ENCODE results near the gene CD8B. TPM values are rescaled to one million over a fixed set of nuclear protein-coding genes. Genes with fewer than 3 reads are reported as not detected.

Gene CD8B
- total and polyA plus RNA-seq, 2 donors (not counting 3 experiments of a cell fraction or from before 2014, with no cell fraction given), result not detected

GRCh38 chr2:86800856-86801567 lies 60.7 kb downstream of the CD8B start:
- no peak for FAIRE-seq
- Histone ChIP-seq H3K9me3 (replicated peaks; ENCODE audit: control insufficient read depth, insufficient read depth, low read length) (peaks cover 3% of the 10 kb centered on the region), H3K4me1 (ENCODE audit: control insufficient read depth, extremely low read depth, insufficient read depth, low read length) (no peaks in the 10 kb centered on the region), H4K20me1 (replicated peaks; ENCODE audit: control insufficient read depth, extremely low read depth, insufficient read depth, low read length) (no peaks in the 10 kb centered on the region), H3K79me2 (ENCODE audit: control insufficient read depth, insufficient read depth, low read length) (no peaks in the 10 kb centered on the region), H3K9me1 (replicated peaks; ENCODE audit: control insufficient read depth, extremely low read depth, insufficient read depth, low read length) (no peaks in the 10 kb centered on the region), H3K27ac (ENCODE audit: insufficient read depth, low read depth, low read length) (no peak overlapping the region), H3K9ac (replicated peaks; ENCODE audit: extremely low read depth, insufficient read depth, low read length) (no peak overlapping the region), H3K4me2 (ENCODE audit: insufficient read depth, low read length) (no peak overlapping the region), H3K27me3 (ENCODE audit: control insufficient read depth in 2 of 2, insufficient read depth in 2 of 2, low read length in 2 of 2) (peaks cover 2 to 4% of the 10 kb centered on the region in 2 experiments), H3K4me3 (replicated peaks in 1 of 3; ENCODE audit: insufficient read depth in 1 of 3, low read depth in 1 of 3, low read length in 3 of 3) (no peak overlapping the region), H3K36me3 (ENCODE audit: control insufficient read depth in 2 of 2, extremely low read depth in 1 of 2, insufficient read depth in 2 of 2, low read length in 2 of 2) (no peaks in the 10 kb centered on the region), H2AFZ (ENCODE audit: low read depth, low read length) (no peak overlapping the region)
- BruUV-seq (replicated peaks), result no TSS peak
- DNase-seq (ENCODE audit: low read depth, low spot score), result no peak
- ChIA-PET CTCF (no interaction called here), POLR2A (no interaction called here)
- intact Hi-C loops (cut with micrococcal nuclease) (no loop called here), dilution Hi-C loops (cut with MboI; ENCODE audit: extremely low pct_ligation_motif_present, low sequenced_read_pairs) (no loop called here)
- no peak for TF ChIP-seq POLR2AphosphoS5 (IDR thresholded peaks at IDR 0.05; ENCODE audit: insufficient read depth, low read depth, low read length)

GRCh38 chr2:86794861-86795260 lies 66.8 kb downstream of the CD8B start:
- no peaks in the 10 kb centered on the region for H3K4me1 ChIP-seq (ENCODE audit: control insufficient read depth, extremely low read depth, insufficient read depth, low read length)
- no peak overlapping the region for H3K9ac ChIP-seq (replicated peaks; ENCODE audit: extremely low read depth, insufficient read depth, low read length)
- H3K27me3 ChIP-seq (ENCODE audit: control insufficient read depth in 2 of 2, insufficient read depth in 2 of 2, low read length in 2 of 2), result peaks cover 26 to 41% of the 10 kb centered on the region in 2 experiments
- TF ChIP-seq EZH2 (IDR thresholded peaks at IDR 0.05; ENCODE audit: borderline replicate concordance, low read depth, low read length, severe bottlenecking) (no peak), MAX (IDR thresholded peaks at IDR 0.05; ENCODE audit: insufficient read depth, insufficient read length) (no peak), GATA2 (IDR thresholded peaks at IDR 0.05; ENCODE audit: insufficient read depth, insufficient read length, low read depth, low read length) (no peak), CTCF (IDR thresholded peaks at IDR 0.05; ENCODE audit: extremely low read depth in 1 of 2, insufficient read depth in 1 of 2, low read depth in 1 of 2, low read length in 2 of 2) (no peak), JUN (IDR thresholded peaks at IDR 0.05; ENCODE audit: borderline replicate concordance, insufficient read depth, insufficient read length, low read depth) (no peak), POLR2A (IDR thresholded peaks at IDR 0.05; ENCODE audit: low read depth, low read length) (no peak), POLR2AphosphoS5 (IDR thresholded peaks at IDR 0.05; ENCODE audit: insufficient read depth, low read depth, low read length) (no peak), MYC (IDR thresholded peaks at IDR 0.05; ENCODE audit: low read depth, low read length) (no peak), FOS (IDR thresholded peaks at IDR 0.05; ENCODE audit: borderline replicate concordance, insufficient read depth, low read length) (no peak)
- no peak for DNase-seq (ENCODE audit: low read depth, low spot score)
- no peak overlapping the region for H2AFZ ChIP-seq (ENCODE audit: low read depth, low read length)
- dilution Hi-C loops (cut with MboI; ENCODE audit: extremely low pct_ligation_motif_present, low sequenced_read_pairs) (no loop called here), intact Hi-C loops (cut with micrococcal nuclease) (no loop called here)
- H3K4me3 ChIP-seq (replicated peaks in 1 of 3; ENCODE audit: insufficient read depth in 1 of 3, low read depth in 1 of 3, low read length in 3 of 3), result no peak overlapping the region
- ChIA-PET POLR2A (no interaction called here), CTCF (no interaction called here)
- H4K20me1 ChIP-seq (replicated peaks; ENCODE audit: control insufficient read depth, extremely low read depth, insufficient read depth, low read length), result no peaks in the 10 kb centered on the region
- no peak overlapping the region for H3K4me2 ChIP-seq (ENCODE audit: insufficient read depth, low read length)
- no peak for FAIRE-seq
- H3K9me3 ChIP-seq (replicated peaks; ENCODE audit: control insufficient read depth, insufficient read depth, low read length), result peaks cover 3% of the 10 kb centered on the region
- H3K36me3 ChIP-seq (ENCODE audit: control insufficient read depth in 2 of 2, extremely low read depth in 1 of 2, insufficient read depth in 2 of 2, low read length in 2 of 2), result no peaks in the 10 kb centered on the region
- H3K9me1 ChIP-seq (replicated peaks; ENCODE audit: control insufficient read depth, extremely low read depth, insufficient read depth, low read length), result no peaks in the 10 kb centered on the region
- no TSS peak for BruUV-seq (replicated peaks)
- H3K79me2 ChIP-seq (ENCODE audit: control insufficient read depth, insufficient read depth, low read length), result no peaks in the 10 kb centered on the region
- H3K27ac ChIP-seq (ENCODE audit: insufficient read depth, low read depth, low read length), result no peak overlapping the region
